Activated CD8-positive, alpha-beta memory T cell treated with anti-CD3 and anti-CD28 coated beads for 4 hours (primary cell): Measurements from ENCODE around the gene CLASP1.
"Not testable (repeated sequence)": the region's sequence is repeated elsewhere in the genome, so short reads cannot be mapped to it uniquely, and the experiment has no call there.

Experiments
- DNase-seq, 2 donors: peaks; one replicate each; pipeline ENCODE4 v3.0.0-alpha.2; 2020; ENCODE audit warnings: low read depth in 2 of 2

Gene CLASP1

GRCh38 chr2:121374412-121375075 lies 274.7 kb downstream of the CLASP1 start:
- not testable (repeated sequence) for DNase-seq

GRCh38 chr2:121372721-121373353 lies 276.4 kb downstream of the CLASP1 start:
- no peak for DNase-seq

- DNase-seq: no peak
Observed at GRCh38 chr2:121372082-121372481, 277.2 kb downstream of the CLASP1 start.

- no peak for DNase-seq
Observed at GRCh38 chr2:121368836-121369235, 280.4 kb downstream of the CLASP1 start.

- DNase-seq: no peak
Observed at GRCh38 chr2:121368155-121368554, 281.1 kb downstream of the CLASP1 start.

- no peak for DNase-seq
Observed at GRCh38 chr2:121367246-121367900, 281.9 kb downstream of the CLASP1 start.

- DNase-seq: no peak
Observed at GRCh38 chr2:121366040-121366439, 283.2 kb downstream of the CLASP1 start.

GRCh38 chr2:121365061-121365460 lies 284.2 kb downstream of the CLASP1 start:
- DNase-seq: no peak

- DNase-seq: no peak
Observed at GRCh38 chr2:121363632-121364420, 285.4 kb downstream of the CLASP1 start.

GRCh38 chr2:121362774-121363173 lies 286.5 kb downstream of the CLASP1 start:
- no peak for DNase-seq

- no peak for DNase-seq
Observed at GRCh38 chr2:121362226-121362625, 287.0 kb downstream of the CLASP1 start.

- no peak for DNase-seq
Observed at GRCh38 chr2:121360566-121361300, 288.5 kb downstream of the CLASP1 start.

- no peak for DNase-seq
Observed at GRCh38 chr2:121359716-121360565, 289.3 kb downstream of the CLASP1 start.

- DNase-seq: no peak
Observed at GRCh38 chr2:121359170-121359569, 290.1 kb downstream of the CLASP1 start.

GRCh38 chr2:121358291-121358690 lies 291.0 kb downstream of the CLASP1 start:
- DNase-seq: no peak

GRCh38 chr2:121356058-121356640 lies 293.1 kb downstream of the CLASP1 start:
- DNase-seq: no peak

- DNase-seq: no peak
Observed at GRCh38 chr2:121355488-121355887, 293.8 kb downstream of the CLASP1 start.

- no peak for DNase-seq
Observed at GRCh38 chr2:121351521-121352318, 297.5 kb downstream of the CLASP1 start.

- DNase-seq: no peak
Observed at GRCh38 chr2:121350890-121351289, 298.4 kb downstream of the CLASP1 start.
